ENCODE measurements around the gene ST6GALNAC2.
"Not testable (repeated sequence)": the region's sequence is repeated elsewhere in the genome, so short reads cannot be mapped to it uniquely, and the experiment has no call there.

- TF ChIP-seq CTCF (IDR thresholded peaks at IDR 0.05; ENCODE audit: low read depth, low read length, poor library complexity, severe bottlenecking); EZH2phosphoT487 (IDR thresholded peaks at IDR 0.05; ENCODE audit: borderline replicate concordance, low read length): not testable (repeated sequence)
These were observed 28.6 kb upstream of the ST6GALNAC2 start for GRCh38 chr17:76614064-76614759.
